ENCODE data around the gene PTGER3. TPM values are rescaled to one million over a fixed set of nuclear protein-coding genes. Genes with fewer than 3 reads are reported as not detected.

PTGER3 gene
- polyA plus RNA-seq, 3 donors, result 0.29 TPM; not detected in 2

GRCh38 chr1:71068325-71069240 is 21.0 kb upstream of the PTGER3 start:
- H3K27me3 ChIP-seq (ENCODE audit: control insufficient read depth in 2 of 2, insufficient read depth in 2 of 2, low read length in 2 of 2), result no peaks in the 10 kb centered on the region
- Mint-ChIP-seq H3K27me3 (ENCODE audit: low read depth in 3 of 3) (no peaks in the 10 kb centered on the region), H3K4me1 (no peaks in the 10 kb centered on the region), H3K27ac (peak overlapping the region in 1 of 7 donors; percentile 36), H3K36me3 (peaks cover 76 to 81% of the 10 kb centered on the region in 2 donors), H3K9me3 (no peaks in the 10 kb centered on the region), H3K4me3 (no peak overlapping the region)
- no peak for DNase-seq
- H3K9ac ChIP-seq (ENCODE audit: insufficient read depth, low read length, poor library complexity, severe bottlenecking), result no peak overlapping the region
- no CpG with 5 or more reads among the region's 6 CpGs for WGBS (ENCODE audit: insufficient coverage)
- H3K9me3 ChIP-seq (replicated peaks in 1 of 2; ENCODE audit: control insufficient read depth in 1 of 2, insufficient read depth in 1 of 2, low read length in 2 of 2), result no peaks in the 10 kb centered on the region
- H3K36me3 ChIP-seq (replicated peaks in 1 of 2; ENCODE audit: control insufficient read depth in 1 of 2, insufficient read depth in 2 of 2, low read length in 2 of 2), result peaks cover 96 to 98% of the 10 kb centered on the region in 2 donors
- no peaks in the 10 kb centered on the region for H3K79me2 ChIP-seq (ENCODE audit: insufficient read depth, low read length)
- no peak overlapping the region for H3K4me3 ChIP-seq (replicated peaks in 1 of 3; ENCODE audit: low read depth in 2 of 3, low read length in 3 of 3)
- H3K4me2 ChIP-seq (replicated peaks; ENCODE audit: extremely low read depth, low read length, poor library complexity, severe bottlenecking), result no peak overlapping the region
- no peak overlapping the region for H3K27ac ChIP-seq (ENCODE audit: low read depth in 1 of 2, low read length in 2 of 2)
- no peak overlapping the region for H2AFZ ChIP-seq (ENCODE audit: insufficient read depth, low read depth, low read length, poor library complexity, severe bottlenecking)
- H4K20me1 ChIP-seq (ENCODE audit: insufficient read depth, low read length), result peaks cover 12% of the 10 kb centered on the region
- no peaks in the 10 kb centered on the region for H3K4me1 ChIP-seq (ENCODE audit: control insufficient read depth in 1 of 2, insufficient read depth in 2 of 2, low read length in 2 of 2)
- no peak for TF ChIP-seq CTCF (IDR thresholded peaks at IDR 0.05)
- intact Hi-C loops (cut with micrococcal nuclease), result loop anchor here in 1 of 2 donors (10.0 kb wide), 1 partner anchor 824 kb away; no protein-coding TSS in a partner anchor

GRCh38 chr1:71054791-71055190 is 7.2 kb upstream of the PTGER3 start:
- H3K9me3 ChIP-seq (replicated peaks in 1 of 2; ENCODE audit: control insufficient read depth in 1 of 2, insufficient read depth in 1 of 2, low read length in 2 of 2), result no peaks in the 10 kb centered on the region
- Mint-ChIP-seq H3K36me3 (peaks cover 16 to 18% of the 10 kb centered on the region in 2 donors), H3K27me3 (ENCODE audit: low read depth in 3 of 3) (peaks cover 5 to 21% (median 7%) of the 10 kb centered on the region in 3 donors), H3K9me3 (no peaks in the 10 kb centered on the region), H3K4me1 (no peaks in the 10 kb centered on the region), H3K27ac (no peak overlapping the region), H3K4me3 (no peak overlapping the region)
- H3K4me2 ChIP-seq (replicated peaks; ENCODE audit: extremely low read depth, low read length, poor library complexity, severe bottlenecking), result no peak overlapping the region
- H4K20me1 ChIP-seq (ENCODE audit: insufficient read depth, low read length), result no peaks in the 10 kb centered on the region
- intact Hi-C loops (cut with micrococcal nuclease), result no loop called here
- H3K79me2 ChIP-seq (ENCODE audit: insufficient read depth, low read length), result no peaks in the 10 kb centered on the region
- H3K27ac ChIP-seq (ENCODE audit: low read depth in 1 of 2, low read length in 2 of 2), result no peak overlapping the region
- peaks cover 4 to 18% of the 10 kb centered on the region in 2 donors for H3K27me3 ChIP-seq (ENCODE audit: control insufficient read depth in 2 of 2, insufficient read depth in 2 of 2, low read length in 2 of 2)
- H3K4me1 ChIP-seq (ENCODE audit: control insufficient read depth in 1 of 2, insufficient read depth in 2 of 2, low read length in 2 of 2), result no peaks in the 10 kb centered on the region
- WGBS (ENCODE audit: insufficient coverage), result no CpG with 5 or more reads among the region's 6 CpGs
- TF ChIP-seq CTCF (IDR thresholded peaks at IDR 0.05), result no peak
- no peak for DNase-seq
- no peak overlapping the region for H3K4me3 ChIP-seq (replicated peaks in 1 of 3; ENCODE audit: low read depth in 2 of 3, low read length in 3 of 3)
- no peak overlapping the region for H3K9ac ChIP-seq (ENCODE audit: insufficient read depth, low read length, poor library complexity, severe bottlenecking)
- H3K36me3 ChIP-seq (replicated peaks in 1 of 2; ENCODE audit: control insufficient read depth in 1 of 2, insufficient read depth in 2 of 2, low read length in 2 of 2), result peaks cover 13 to 34% of the 10 kb centered on the region in 2 donors
- no peak overlapping the region for H2AFZ ChIP-seq (ENCODE audit: insufficient read depth, low read depth, low read length, poor library complexity, severe bottlenecking)

All from CD14-positive monocyte (primary cell).